22Rv1 (cell line): ENCODE data around the gene UTP11.

Experiments
- CTCF ChIP-seq: fragments of 450-650 bp; IDR thresholded peaks from 2 replicates; pipeline ENCODE4 v1.5.1; 2017; ENCODE audit warnings: mild to moderate bottlenecking
- ZFX ChIP-seq: fragments of 450-650 bp; IDR thresholded peaks from 2 replicates; pipeline ENCODE4 v1.6.1; 2017; ENCODE audit warnings: antibody characterized with exemption, borderline replicate concordance

- no peak for TF ChIP-seq CTCF
- no peak for TF ChIP-seq ZFX
Measured at GRCh38 chr1:38015978-38016725, 3.6 kb downstream of the UTP11 start.
